Measurements from ENCODE around the gene ARID2.

Gene ARID2

DNA sequence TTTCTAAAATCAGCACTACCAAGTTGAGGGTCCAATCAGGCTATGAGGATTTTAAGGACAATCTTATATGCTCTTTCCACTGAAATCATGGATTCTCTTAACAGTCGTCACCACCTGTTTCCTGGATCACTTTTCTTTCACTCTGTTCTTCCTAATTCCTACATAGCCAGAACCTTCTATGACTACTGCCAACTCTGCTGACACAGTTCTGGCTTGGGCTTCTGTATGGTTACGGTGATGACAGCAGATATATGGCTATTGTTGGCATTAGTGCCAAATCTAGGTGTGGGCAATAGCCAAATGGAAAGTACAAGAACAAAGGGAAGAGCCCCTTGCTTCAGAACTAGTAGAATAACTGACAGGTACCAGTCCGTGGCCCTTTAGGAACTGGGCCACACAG lies 124.0 kb downstream of the ARID2 start:
- DNase-seq (ENCODE audit: low read depth) = no peak

DNA sequence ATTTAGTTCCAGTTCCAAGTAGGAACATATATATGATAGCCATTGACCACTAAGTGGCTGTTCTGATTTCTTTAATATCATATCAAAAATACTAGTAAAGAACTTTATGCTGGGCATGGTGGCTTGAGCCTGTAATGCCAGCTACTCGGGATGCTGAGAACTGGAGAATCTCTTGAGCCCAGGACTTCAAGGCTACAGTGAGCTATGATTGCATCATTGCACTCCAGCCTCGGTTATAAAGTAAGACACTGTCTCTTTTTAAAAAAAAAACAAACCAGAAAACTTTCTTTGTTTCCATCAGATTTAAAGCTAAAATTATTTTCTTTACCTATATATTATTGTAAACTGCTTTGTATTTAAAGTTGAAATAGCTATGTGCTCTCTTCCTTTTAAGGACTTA lies 133.8 kb downstream of the ARID2 start:
- DNase-seq (ENCODE audit: low read depth) = no peak

DNA sequence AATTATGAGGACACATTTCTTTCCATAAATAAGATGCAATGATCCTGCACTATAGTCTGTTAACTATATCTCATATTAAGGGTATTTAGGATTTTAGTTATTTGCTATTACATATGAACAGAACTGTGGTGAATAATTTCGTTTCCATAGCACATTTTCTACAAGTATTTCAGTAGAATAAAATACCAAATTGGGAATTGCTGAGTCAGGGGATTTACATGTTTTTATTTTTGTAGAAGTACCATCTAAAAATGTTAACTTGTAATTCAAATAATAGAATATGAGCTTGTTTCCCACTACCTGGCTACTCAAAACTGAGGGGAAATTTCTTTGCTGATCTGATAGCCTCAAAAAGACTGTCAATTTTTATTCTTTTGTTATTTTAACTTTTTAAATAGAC lies 136.8 kb downstream of the ARID2 start:
- no peak for DNase-seq (ENCODE audit: low read depth)

DNA sequence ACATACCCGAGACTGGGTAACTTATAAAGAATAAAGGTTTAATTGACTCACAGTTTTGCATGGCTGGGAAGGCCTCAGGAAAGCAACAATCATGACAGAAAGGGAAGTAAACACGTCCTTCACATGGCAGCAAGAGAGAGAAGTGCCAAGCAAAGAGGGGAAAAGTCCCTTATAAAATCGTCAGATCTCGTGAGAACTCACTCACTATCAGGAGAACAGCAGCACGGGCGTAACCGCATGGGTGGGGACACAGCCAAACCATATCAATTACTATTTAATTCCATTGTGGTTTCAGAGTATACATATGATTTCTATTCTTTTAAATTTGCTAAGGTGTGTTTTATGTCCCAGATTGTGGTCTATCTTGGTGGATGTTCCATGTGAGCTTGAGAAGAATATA lies 142.9 kb downstream of the ARID2 start:
- DNase-seq (ENCODE audit: low read depth) = no peak

DNA sequence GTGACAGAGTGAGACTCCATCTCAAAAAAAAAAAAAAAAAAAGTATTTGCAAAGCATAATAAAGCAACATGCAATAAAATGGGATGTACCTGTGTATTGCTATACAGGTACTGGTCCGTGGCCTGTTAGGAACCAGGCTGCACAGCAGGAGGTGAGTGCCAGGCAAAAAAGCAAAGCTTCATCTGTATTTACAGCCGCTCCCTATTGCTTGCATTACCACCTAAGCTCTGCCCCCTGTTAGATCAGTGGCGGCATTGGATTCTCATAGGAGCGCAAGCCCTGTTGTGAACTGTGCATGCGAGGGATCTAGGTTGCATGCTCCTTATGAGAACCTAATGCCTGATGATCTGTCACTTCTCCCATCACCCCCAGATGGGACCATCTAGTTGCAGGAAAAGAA lies 147.6 kb downstream of the ARID2 start:
- DNase-seq (ENCODE audit: low read depth) = no peak

DNA sequence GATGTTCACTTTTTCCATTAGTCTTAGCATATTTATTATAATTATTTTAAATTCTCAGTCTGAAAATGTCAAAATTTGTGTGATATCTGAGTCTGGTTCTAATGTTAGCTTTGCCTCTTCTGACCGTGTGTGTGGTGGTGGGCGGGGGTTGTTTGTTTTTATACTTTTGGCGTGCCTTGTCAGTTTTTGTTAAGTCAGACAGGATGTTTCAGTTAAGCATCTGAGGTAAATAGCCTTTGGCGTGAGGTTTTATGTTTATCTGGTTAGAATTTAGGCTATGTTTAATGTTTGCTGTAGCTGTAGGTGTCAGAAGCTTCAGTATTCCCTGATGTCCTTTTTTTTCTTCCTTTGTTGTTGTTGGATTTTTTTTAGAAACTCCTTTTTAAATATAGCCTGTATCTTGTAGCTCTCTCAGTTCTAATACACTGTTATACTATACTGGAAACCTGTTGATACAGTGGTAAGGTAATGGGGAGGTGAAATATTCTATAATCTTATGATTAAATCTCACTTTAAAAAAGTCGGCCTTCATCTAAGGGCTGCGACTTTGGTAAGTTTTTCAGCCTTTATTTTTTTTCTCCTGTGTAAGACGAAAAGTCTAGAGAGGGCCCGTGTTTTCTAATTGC lies 149.2 kb downstream of the ARID2 start:
- DNase-seq (ENCODE audit: low read depth) = no peak

DNA sequence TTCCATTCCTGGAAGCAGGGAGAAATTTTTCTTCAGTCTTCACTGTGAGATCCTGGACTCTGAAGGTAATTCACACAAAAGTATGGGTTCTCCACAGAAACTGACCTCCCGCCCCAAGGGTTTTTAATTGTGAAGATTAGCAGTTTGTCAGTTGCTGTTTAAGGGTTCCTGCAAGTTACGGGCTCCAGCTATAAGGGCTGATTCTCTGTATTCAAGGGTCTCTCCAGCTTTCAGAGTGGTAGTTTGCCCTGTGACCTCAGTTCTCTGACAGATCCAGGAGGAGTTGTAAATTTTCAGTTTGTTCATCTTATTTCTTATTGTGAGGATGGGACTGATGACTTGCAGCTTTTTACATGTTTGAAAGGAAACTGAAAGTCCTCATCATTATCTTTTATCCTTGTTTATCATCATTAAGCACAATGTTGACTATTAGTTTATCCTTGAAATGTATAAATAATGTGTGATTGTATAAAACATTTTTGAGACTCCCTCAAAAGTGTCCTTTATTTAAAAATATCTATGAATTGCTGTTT lies 149.9 kb downstream of the ARID2 start:
- DNase-seq (ENCODE audit: low read depth) = no peak

DNA sequence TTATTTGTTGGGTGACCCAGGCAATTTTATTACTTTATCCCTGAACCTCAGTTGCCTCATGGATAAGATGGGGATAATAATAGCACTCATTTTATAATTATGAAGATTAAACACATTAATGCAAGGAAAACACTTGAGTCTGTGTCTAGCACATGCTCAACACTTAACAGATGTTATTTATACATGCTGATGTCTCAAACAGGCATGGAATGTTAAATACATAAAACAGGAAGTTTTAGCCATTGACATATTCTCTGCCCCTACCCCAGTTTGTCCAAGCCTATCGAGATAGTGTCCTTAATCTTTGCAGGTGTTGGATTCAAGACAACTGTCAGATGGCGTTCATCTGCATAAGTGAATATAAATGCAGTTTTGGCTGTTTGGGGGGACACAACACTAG lies 151.0 kb downstream of the ARID2 start:
- no peak for DNase-seq (ENCODE audit: low read depth)

DNA sequence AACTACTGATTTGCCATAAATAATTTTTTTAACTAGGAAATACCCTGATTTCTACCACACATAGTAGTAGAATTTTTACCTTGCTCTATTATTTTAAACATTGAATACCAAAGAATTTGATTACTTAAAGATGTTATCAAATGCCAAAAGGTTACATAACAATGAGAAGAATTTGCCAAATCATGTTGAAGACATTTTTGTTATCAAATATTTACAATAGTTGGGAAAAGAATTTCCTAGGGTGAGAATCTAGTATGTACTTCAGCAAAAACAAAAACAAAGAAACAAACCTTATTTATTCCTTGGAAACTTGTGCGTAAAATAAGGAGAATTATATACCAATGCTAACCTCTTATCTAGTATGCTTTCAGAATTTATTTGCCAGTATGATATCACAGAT lies 153.7 kb downstream of the ARID2 start:
- no peak for DNase-seq (ENCODE audit: low read depth)

DNA sequence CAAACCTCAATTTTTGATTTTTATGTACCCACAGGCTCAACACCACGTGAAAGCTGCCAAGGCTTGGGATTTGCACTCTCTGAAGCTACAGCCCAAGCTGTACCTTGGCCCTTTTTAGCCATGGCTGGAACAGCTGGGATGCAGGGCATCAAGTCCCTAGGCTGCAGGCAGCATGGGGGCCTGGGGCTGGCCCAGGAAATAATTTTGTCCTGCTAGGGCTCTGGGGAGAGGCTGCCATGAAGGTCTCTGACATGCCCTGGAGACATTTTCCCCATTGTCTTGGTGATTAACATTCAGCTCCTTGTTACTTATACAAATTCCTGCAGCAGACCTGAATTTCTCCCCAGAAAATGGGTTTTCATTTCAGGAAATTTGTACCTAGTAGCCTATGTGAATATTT lies 157.2 kb downstream of the ARID2 start:
- DNase-seq (ENCODE audit: low read depth) = no peak

DNA sequence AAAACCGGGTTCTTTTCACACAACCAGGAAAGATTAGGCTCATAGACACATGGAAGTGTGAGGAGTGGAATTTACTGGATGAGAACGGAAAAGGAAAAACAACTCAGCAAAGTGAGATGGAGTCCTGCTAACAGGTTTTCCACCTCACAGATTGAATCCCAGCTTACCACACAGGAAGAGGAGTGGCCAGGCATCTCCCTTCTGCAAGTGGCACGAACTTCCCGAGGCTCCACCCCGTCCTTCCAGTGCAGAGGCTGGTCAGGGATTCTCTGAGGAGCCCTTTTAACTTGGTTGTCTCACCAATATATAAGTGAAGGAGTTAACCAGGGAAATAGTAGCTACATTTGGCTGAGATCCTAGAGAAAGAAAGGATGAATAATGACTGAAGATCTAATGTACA lies 158.0 kb downstream of the ARID2 start:
- DNase-seq (ENCODE audit: low read depth) = no peak

DNA sequence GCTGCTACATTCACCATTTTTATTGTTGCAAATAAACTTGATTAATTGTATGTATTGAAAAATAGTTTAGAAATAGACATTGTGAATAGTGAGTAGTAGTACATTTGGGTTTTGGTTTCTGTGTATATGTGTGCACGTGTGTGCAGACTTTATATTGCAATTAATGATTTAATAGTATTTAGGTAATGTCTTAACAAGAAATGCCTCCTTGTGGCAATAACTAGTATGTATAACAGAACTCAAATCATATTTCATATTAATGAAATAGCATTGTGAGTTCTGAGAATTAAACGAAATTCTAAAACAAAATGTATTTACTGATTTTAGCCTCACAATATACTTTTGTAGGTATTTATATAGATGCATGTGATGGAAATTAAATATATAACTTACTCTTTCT lies 160.8 kb downstream of the ARID2 start:
- DNase-seq (ENCODE audit: low read depth) = no peak

DNA sequence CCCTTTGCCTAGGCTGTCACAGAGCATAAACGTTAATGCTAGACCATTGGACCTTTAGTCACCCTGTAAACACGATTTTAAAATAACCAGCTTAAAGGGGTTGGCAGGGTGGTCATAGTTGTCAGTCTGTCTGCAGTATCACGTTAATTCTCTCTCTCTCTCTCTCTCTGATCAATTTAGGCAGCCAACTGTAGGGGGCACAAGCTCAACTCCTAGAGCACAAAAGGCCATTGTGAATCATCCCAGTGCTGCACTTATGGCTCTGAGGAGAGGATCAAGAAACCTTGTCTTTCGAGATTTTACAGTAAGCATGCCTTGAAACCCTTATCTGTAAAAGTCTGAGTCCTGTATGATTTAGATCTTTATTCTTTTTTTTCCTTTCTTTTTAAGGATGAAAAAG lies 163.7 kb downstream of the ARID2 start:
- no peak for DNase-seq (ENCODE audit: low read depth)

DNA sequence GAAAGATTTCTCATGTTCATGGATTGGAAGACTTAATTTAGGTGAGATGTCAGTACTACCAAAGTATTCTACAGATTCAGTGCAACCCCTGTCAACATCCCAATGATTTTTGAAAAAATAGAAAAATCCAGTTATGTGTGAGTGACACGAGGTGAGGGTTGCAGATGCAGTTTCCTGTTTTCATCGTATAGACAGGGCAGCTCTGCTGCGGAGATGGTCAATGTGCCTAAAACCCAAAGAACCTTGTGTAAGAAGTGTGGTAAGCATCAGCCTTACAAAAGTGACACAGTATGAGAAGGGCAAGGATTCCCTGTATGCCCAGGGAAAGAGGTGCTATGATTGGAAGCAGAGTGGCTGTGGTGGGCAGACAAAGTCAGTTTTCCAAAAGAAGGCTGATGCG lies 166.5 kb downstream of the ARID2 start:
- no peak for DNase-seq (ENCODE audit: low read depth)

DNA sequence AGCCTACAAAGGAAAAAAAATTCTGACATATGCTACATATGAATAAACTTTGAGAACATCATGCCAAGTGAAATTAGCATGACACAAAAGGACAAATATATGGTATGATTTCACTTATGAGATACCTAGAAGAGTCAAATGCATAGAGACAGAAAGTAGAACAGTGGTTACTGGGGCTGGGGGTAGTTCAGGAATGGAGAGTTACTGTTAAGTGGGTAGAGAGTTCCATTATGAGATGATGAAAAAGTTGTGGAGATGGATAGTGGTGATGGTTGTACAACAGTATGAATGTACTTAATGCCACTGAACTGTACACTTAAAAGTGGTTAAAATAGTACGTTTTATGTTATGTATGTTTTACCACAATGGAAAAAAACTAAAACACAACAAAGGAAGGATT lies 168.6 kb downstream of the ARID2 start:
- no peak for DNase-seq (ENCODE audit: low read depth)

DNA sequence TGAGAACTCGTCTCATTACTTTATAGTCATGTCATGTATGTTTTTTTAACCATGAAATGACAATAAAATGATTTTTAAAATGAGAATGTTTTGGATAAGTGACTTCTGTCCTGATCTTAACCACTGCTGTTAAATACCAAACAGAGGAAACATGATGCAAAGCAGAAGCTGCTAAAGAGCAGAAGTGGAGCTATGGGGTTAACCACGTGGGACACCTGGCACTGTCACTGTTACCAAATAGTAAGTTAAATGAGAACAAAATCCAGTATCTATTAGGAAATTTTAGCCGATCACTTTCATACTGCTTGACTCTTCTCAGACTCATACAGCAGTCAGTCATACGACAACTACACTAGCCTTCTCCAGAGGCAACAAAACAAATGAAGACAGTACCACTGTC lies 178.4 kb downstream of the ARID2 start:
- no peak for DNase-seq (ENCODE audit: low read depth)

DNA sequence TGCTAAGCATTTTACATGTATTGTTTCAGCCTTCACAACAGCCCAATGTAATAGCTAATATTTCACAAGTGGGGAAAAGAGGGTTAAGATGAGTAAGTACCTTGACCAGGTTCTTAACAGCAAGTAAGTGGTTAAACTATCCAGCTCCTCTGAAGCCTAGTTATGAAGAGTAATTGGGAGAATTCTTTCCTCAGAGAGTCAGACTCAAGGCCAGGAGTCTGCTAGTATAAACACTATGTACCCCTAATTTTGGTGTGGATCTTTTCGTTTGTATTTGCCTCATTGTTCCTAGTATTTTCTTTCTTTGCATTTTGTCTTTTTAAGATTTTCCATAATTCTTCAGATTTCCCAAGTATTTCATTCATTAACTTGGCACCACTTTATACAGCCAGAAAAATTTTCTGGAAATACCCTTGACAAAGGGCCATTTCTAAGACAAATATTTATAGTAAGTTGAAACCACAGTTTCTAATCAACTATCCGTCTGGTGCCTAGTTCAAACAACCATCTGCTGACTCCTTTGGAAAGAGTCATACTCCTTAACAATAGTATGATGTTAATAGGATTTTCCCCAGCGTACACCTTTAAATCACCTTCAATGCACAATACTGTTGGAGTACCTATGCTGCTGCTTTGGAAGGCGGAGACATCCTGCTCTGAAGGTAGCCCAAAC lies 179.7 kb downstream of the ARID2 start:
- DNase-seq (ENCODE audit: low read depth) = no peak

DNA sequence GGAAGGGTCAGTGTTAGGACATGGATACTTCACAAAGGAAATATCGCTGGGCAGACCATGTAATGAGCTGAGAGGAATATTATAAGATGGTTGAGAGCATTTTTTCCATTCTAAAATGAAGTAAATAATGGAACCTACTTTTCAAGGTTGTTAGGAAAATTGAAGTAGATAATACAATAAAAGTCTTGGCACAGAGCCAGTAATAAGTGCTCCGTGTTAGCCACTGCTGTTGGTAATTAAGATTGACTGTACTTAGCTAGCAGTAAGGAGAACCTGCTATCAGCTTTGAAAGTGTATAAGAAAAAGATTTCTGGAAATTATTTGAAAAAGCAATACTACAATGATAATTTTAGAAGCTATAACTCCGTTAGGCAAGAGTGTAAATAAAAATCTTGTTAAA lies 183.3 kb downstream of the ARID2 start:
- DNase-seq (ENCODE audit: low read depth) = no peak

DNA sequence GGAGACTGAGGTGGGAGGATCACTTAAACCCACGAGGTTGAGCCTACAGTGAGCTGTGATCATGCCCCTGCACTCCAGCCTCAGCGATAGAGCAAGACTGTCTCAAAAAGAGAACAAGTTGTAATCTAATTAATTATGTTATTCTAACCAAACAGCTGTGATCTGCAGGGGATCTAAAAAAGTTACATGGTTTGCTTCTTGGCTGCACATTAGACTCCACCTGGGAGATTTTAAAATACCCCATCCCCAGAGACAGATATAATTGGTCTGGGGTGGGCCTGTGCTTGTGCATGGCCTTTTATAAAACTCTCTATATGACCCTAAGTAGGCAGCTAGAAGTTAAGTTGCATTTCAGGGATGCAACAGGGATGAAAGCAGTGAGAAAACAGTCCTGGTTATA lies 184.1 kb downstream of the ARID2 start:
- DNase-seq (ENCODE audit: low read depth) = no peak

DNA sequence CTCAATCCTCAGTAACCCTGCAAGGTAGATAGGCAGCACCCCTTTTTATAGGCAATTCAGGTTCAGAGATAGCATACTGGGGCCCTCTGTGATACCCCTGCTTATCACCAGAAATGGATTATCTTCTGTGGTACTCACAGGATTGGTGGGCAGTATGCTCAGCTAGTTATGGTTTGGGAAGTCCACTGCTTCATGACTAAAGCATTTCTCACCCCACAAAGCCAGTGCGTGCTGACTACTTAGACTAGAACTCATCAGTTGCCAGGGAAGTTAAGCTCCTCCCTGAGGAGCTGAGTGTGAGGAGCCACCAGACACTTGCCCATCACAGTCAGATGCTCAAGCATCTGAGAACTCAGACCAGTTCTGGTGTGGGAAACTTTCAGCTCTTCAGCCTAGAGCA lies 184.6 kb downstream of the ARID2 start:
- no peak for DNase-seq (ENCODE audit: low read depth)

DNA sequence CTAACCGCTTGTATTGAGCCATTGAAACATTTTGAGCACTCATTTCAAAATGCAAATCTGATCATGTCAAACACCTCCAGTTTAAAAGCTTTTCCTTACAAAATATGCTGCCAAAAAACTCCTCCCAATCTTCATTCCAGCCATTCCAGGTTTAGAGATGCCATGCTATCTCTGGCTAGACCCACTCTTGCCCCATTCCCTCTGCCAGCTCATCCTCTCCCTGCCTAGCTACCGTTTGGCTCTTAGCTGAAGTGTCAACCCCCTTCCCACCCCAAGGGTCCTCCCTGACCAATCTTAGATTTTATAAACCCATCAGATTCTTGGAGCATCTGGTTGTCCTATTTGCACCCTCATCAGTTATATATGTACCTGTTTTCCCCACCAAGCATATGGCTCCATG lies 185.9 kb downstream of the ARID2 start:
- no peak for DNase-seq (ENCODE audit: low read depth)

DNA sequence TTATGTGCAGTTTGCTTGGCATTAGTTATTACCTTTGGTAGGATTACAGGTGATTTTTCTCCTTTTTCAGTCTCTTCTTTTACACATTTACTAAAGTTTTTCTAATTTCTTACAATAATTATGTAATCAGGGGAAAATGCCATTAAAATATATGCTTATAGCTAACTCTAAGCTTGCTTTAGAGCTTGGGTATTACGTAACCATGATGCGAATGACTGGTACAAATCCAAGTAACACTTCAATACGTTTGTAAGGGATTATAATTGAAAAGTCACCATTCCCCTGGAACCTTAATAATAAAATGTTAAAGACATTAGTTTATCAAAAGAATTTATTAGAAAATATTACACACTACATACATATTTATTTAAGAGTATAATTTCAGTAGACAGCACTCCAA lies 189.3 kb downstream of the ARID2 start:
- DNase-seq (ENCODE audit: low read depth) = no peak

DNA sequence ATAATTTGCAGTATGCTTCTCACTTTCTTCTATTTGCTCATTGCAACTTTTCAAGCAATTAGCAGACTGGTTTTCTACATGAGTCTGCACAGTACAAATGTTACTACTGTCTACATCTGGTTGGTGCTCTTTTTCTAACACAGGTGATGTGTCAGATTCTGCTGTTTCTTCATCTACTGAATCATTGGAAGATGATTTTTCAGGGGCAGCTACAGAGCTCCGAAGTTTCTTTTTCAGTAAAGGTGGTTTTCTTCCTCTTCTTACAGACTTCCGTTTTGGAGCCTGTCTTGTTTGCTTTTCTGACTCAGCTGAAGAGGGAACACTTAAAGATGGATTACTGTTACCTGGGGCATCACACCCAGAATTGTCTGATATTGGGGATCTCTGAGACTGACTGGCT lies 198.8 kb downstream of the ARID2 start:
- no peak for DNase-seq (ENCODE audit: low read depth)

DNA sequence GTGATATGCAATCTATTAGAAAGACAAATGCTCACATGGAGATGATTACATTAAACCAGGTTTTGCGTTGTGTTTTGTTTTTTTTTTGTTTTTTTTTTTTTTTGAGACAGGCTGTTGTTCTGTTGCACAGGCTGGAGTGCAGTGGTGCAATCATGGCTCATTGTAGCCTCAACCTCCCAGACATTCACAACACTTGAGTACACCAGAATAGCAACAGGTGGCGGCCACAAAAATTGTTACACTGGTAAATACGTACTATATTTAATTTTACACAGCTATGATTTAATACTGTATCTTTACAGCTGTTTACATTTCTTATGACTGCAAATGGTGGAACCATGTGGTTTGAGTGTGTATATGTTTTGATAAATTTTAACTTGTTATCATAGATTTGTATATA lies 200.9 kb downstream of the ARID2 start:
- no peak for DNase-seq (ENCODE audit: low read depth)

Measured in activated T-cell treated with anti-CD3 and anti-CD28 coated beads for 48 hours (primary cell).